IPS-18a (cell line): ENCODE measurements around the gene CPED1.

Source experiments
- H3K27ac ChIP-seq: one replicate; pipeline ENCODE4 v1.5.1; 2013; ENCODE audit warnings: low read length
- H3K27me3 ChIP-seq: one replicate; pipeline ENCODE4 v1.6.1; 2013; ENCODE audit warnings: mild to moderate bottlenecking, low read length; ENCODE audit not compliant: control insufficient read depth, insufficient read depth
- H3K36me3 ChIP-seq: one replicate; pipeline ENCODE4 v1.6.1; 2013; ENCODE audit warnings: low read depth, low read length; ENCODE audit not compliant: control insufficient read depth
- H3K4me1 ChIP-seq: one replicate; pipeline ENCODE4 v1.6.1; 2013; ENCODE audit warnings: low read depth, low read length; ENCODE audit not compliant: control insufficient read depth
- H3K4me3 ChIP-seq: one replicate; pipeline ENCODE4 v1.5.1; 2013; ENCODE audit warnings: low read length
- H3K9ac ChIP-seq: one replicate; pipeline ENCODE4 v1.6.1; 2013; ENCODE audit warnings: mild to moderate bottlenecking, low read length, moderate library complexity
- H3K9me3 ChIP-seq: one replicate; pipeline ENCODE4 v1.6.1; 2013; ENCODE audit warnings: low read depth, low read length; ENCODE audit not compliant: control insufficient read depth

Gene CPED1

GRCh38 chr7:121099572-121099971, 111.1 kb downstream of the CPED1 start:
- Histone ChIP-seq H3K4me1 (peaks cover 22% of the 10 kb centered on the region), H3K9me3 (no peaks in the 10 kb centered on the region), H3K9ac (no peak overlapping the region), H3K4me3 (no peak overlapping the region), H3K27ac (no peak overlapping the region), H3K36me3 (no peaks in the 10 kb centered on the region), H3K27me3 (no peaks in the 10 kb centered on the region)

GRCh38 chr7:121101083-121101482, 112.6 kb downstream of the CPED1 start:
- Histone ChIP-seq H3K27me3 (no peaks in the 10 kb centered on the region), H3K36me3 (no peaks in the 10 kb centered on the region), H3K9me3 (no peaks in the 10 kb centered on the region), H3K4me3 (no peak overlapping the region), H3K4me1 (peaks cover 22% of the 10 kb centered on the region), H3K9ac (no peak overlapping the region), H3K27ac (no peak overlapping the region)

- peaks cover 22% of the 10 kb centered on the region for H3K4me1 ChIP-seq
- no peaks in the 10 kb centered on the region for H3K27me3 ChIP-seq
- no peak overlapping the region for H3K9ac ChIP-seq
- H3K9me3 ChIP-seq, result no peaks in the 10 kb centered on the region
- no peaks in the 10 kb centered on the region for H3K36me3 ChIP-seq
- no peak overlapping the region for H3K27ac ChIP-seq
- H3K4me3 ChIP-seq, result no peak overlapping the region
Measured at GRCh38 chr7:121101621-121102020, 113.1 kb downstream of the CPED1 start.

GRCh38 chr7:121102619-121103018, 114.1 kb downstream of the CPED1 start:
- peaks cover 22% of the 10 kb centered on the region for H3K4me1 ChIP-seq
- H3K9me3 ChIP-seq, result no peaks in the 10 kb centered on the region
- peak overlapping the region; percentile 29 for H3K4me3 ChIP-seq
- H3K27me3 ChIP-seq, result no peaks in the 10 kb centered on the region
- H3K27ac ChIP-seq, result no peak overlapping the region
- H3K36me3 ChIP-seq, result no peaks in the 10 kb centered on the region
- no peak overlapping the region for H3K9ac ChIP-seq

GRCh38 chr7:121103086-121103485, 114.6 kb downstream of the CPED1 start:
- H3K4me3 ChIP-seq, result no peak overlapping the region
- H3K36me3 ChIP-seq, result no peaks in the 10 kb centered on the region
- H3K27me3 ChIP-seq, result no peaks in the 10 kb centered on the region
- no peak overlapping the region for H3K9ac ChIP-seq
- H3K4me1 ChIP-seq, result peaks cover 22% of the 10 kb centered on the region
- no peaks in the 10 kb centered on the region for H3K9me3 ChIP-seq
- no peak overlapping the region for H3K27ac ChIP-seq

- H3K27ac ChIP-seq, result no peak overlapping the region
- H3K27me3 ChIP-seq, result no peaks in the 10 kb centered on the region
- H3K9me3 ChIP-seq, result no peaks in the 10 kb centered on the region
- peaks cover 22% of the 10 kb centered on the region for H3K4me1 ChIP-seq
- no peak overlapping the region for H3K4me3 ChIP-seq
- no peak overlapping the region for H3K9ac ChIP-seq
- no peaks in the 10 kb centered on the region for H3K36me3 ChIP-seq
Measured at GRCh38 chr7:121103579-121103978, 115.1 kb downstream of the CPED1 start.

- Histone ChIP-seq H3K36me3 (no peaks in the 10 kb centered on the region), H3K9me3 (no peaks in the 10 kb centered on the region), H3K27me3 (no peaks in the 10 kb centered on the region), H3K4me1 (peaks cover 27% of the 10 kb centered on the region), H3K4me3 (no peak overlapping the region), H3K27ac (no peak overlapping the region), H3K9ac (no peak overlapping the region)
Measured at GRCh38 chr7:121105262-121105661, 116.8 kb downstream of the CPED1 start.

- Histone ChIP-seq H3K4me1 (peaks cover 10% of the 10 kb centered on the region), H3K27ac (no peak overlapping the region), H3K4me3 (no peak overlapping the region), H3K36me3 (no peaks in the 10 kb centered on the region), H3K27me3 (no peaks in the 10 kb centered on the region), H3K9me3 (no peaks in the 10 kb centered on the region), H3K9ac (no peak overlapping the region)
Measured at GRCh38 chr7:121107923-121108498, 119.5 kb downstream of the CPED1 start.

- Histone ChIP-seq H3K36me3 (no peaks in the 10 kb centered on the region), H3K27ac (no peak overlapping the region), H3K27me3 (no peaks in the 10 kb centered on the region), H3K4me1 (peaks cover 6% of the 10 kb centered on the region), H3K4me3 (no peak overlapping the region), H3K9ac (no peak overlapping the region), H3K9me3 (no peaks in the 10 kb centered on the region)
Measured at GRCh38 chr7:121109145-121109544, 120.6 kb downstream of the CPED1 start.

- H3K9me3 ChIP-seq, result no peaks in the 10 kb centered on the region
- no peak overlapping the region for H3K9ac ChIP-seq
- H3K27ac ChIP-seq, result no peak overlapping the region
Measured at GRCh38 chr7:121113288-121113687, 124.8 kb downstream of the CPED1 start.

GRCh38 chr7:121116396-121116795, 127.9 kb downstream of the CPED1 start:
- H3K4me3 ChIP-seq, result no peak overlapping the region
- no peaks in the 10 kb centered on the region for H3K4me1 ChIP-seq
- H3K27ac ChIP-seq, result no peak overlapping the region
- no peaks in the 10 kb centered on the region for H3K9me3 ChIP-seq
- H3K9ac ChIP-seq, result no peak overlapping the region
- no peaks in the 10 kb centered on the region for H3K27me3 ChIP-seq
- no peaks in the 10 kb centered on the region for H3K36me3 ChIP-seq

More at GRCh38 chr7:121113288-121113687, 124.8 kb downstream of the CPED1 start:
- no peaks in the 10 kb centered on the region for H3K36me3 ChIP-seq
- H3K27me3 ChIP-seq, result no peaks in the 10 kb centered on the region
- H3K4me3 ChIP-seq, result no peak overlapping the region
- H3K4me1 ChIP-seq, result peaks cover 6% of the 10 kb centered on the region

- no peaks in the 10 kb centered on the region for H3K36me3 ChIP-seq
- H3K9me3 ChIP-seq, result no peaks in the 10 kb centered on the region
- no peaks in the 10 kb centered on the region for H3K4me1 ChIP-seq
- no peaks in the 10 kb centered on the region for H3K27me3 ChIP-seq
- H3K9ac ChIP-seq, result no peak overlapping the region
- H3K4me3 ChIP-seq, result no peak overlapping the region
- no peak overlapping the region for H3K27ac ChIP-seq
Measured at GRCh38 chr7:121119047-121119446, 130.5 kb downstream of the CPED1 start.
